Prostate gland (tissue), 2 donors: ENCODE measurements around the gene NR0B2. TPM values are rescaled to one million over a fixed set of nuclear protein-coding genes. Genes with fewer than 3 reads are reported as not detected.

Experiments used
- DNase-seq: peaks from one replicate; pipeline ENCODE4 v3.0.0-alpha.2; 2019; ENCODE audit warnings: low spot score
- H3K27ac ChIP-seq, 2 donors: fragments of 200-600 bp; sonication (generic); 2 replicates each; pipeline ENCODE4 v1.5.1; 2017 to 2019
- H3K27me3 ChIP-seq: fragments of 200-600 bp; sonication (generic); replicated peaks from 2 replicates; pipeline ENCODE4 v1.5.1; 2019; ENCODE audit not compliant: insufficient read depth
- H3K36me3 ChIP-seq, 2 donors: fragments of 200-600 bp; sonication (generic); 1 replicate in 1 of 2; 2 replicates in 1 of 2; pipeline versions ENCODE4 v1.5.1 to v1.8.1; 2017 to 2019
- H3K4me1 ChIP-seq: fragments of 200-600 bp; sonication (generic); replicated peaks from 2 replicates; pipeline ENCODE4 v1.5.1; 2019
- H3K4me3 ChIP-seq, 2 donors: fragments of 200-600 bp; sonication (generic); 2 replicates each; pipeline ENCODE4 v1.5.1; 2017 to 2019
- H3K9me3 ChIP-seq: fragments of 200-600 bp; sonication (generic); 2 replicates; pipeline ENCODE4 v1.5.1; 2017
- CTCF ChIP-seq, 4 experiments: fragments of 200-600 bp in 2 of 4; fragments of 450-650 bp in 2 of 4; sonication (generic) in 2 of 4; IDR thresholded peaks; 1 replicate in 3 of 4; 2 replicates in 1 of 4; pipeline ENCODE4 v1.5.1; 2016 to 2019; ENCODE audit warnings: antibody characterized with exemption in 4 of 4, mild to moderate bottlenecking in 2 of 4, moderate library complexity in 2 of 4
- POLR2A ChIP-seq: fragments of 450-650 bp; IDR thresholded peaks from one replicate; pipeline ENCODE4 v1.6.1; 2016; ENCODE audit warnings: antibody characterized with exemption, mild to moderate bottlenecking
- POLR2AphosphoS5 ChIP-seq: sonication (generic); formaldehyde crosslinking; IDR thresholded peaks from one replicate; pipeline ENCODE4 v1.6.1; 2017; ENCODE audit warnings: antibody characterized with exemption
- WGBS: methylation state at CpG from one replicate; pipeline ENCODE4 v1.1.5; 2018; 5-methylcytosine and 5-hydroxymethylcytosine counted together
- intact Hi-C: fragments of 100-400 bp; cut with DNase I; formaldehyde crosslinking; loops from one replicate; pipeline ENCODE4 v1.14.2; 2022
- total RNA-seq, 2 donors: library from RNA; depleted of rRNA; stranded (reverse); fragments of >200 nt; gene quantifications; one replicate each; pipeline ENCODE4 v1.1.0, GENCODE V29; 2016

The NR0B2 gene
- total RNA-seq, 2 donors from 2014 or later = not detected

- Histone ChIP-seq H3K27me3 (no peaks in the 10 kb centered on the region), H3K36me3 (no peaks in the 10 kb centered on the region), H3K4me1 (no peaks in the 10 kb centered on the region), H3K27ac (no peak overlapping the region), H3K4me3 (no peak overlapping the region), H3K9me3 (no peaks in the 10 kb centered on the region)
- 39% methylated on average over 5 of the region's 6 CpGs for WGBS
- intact Hi-C loops = no loop called here
- no peak for TF ChIP-seq POLR2AphosphoS5
- no peak for TF ChIP-seq CTCF (IDR thresholded peaks at IDR 0.05)
- TF ChIP-seq POLR2A = no peak
- no peak for DNase-seq
These were observed 6.5 kb downstream of the NR0B2 start for GRCh38 chr1:26907071-26907917.

GRCh38 chr1:26900815-26901511, 12.8 kb downstream of the NR0B2 start:
- intact Hi-C loops = no loop called here
- Histone ChIP-seq H3K27me3 (no peaks in the 10 kb centered on the region), H3K36me3 (no peaks in the 10 kb centered on the region), H3K4me1 (peaks cover 8% of the 10 kb centered on the region), H3K9me3 (no peaks in the 10 kb centered on the region), H3K4me3 (peak overlapping the region; percentile 70 to 76), H3K27ac (peak overlapping the region; percentile 74 to 87)
- DNase-seq = no peak
- WGBS = 63% methylated on average over 18 of the region's 18 CpGs
- TF ChIP-seq CTCF (IDR thresholded peaks at IDR 0.05) (no peak), POLR2A (no peak), POLR2AphosphoS5 (no peak)

- H3K4me1 ChIP-seq = peaks cover 8% of the 10 kb centered on the region
- H3K4me3 ChIP-seq = peak within 1 kb of the TSS; percentile 70 to 76
- intact Hi-C loops = no loop called here
- peak; percentile 85 for DNase-seq
- H3K27ac ChIP-seq = peak within 1 kb of the TSS; percentile 74 to 87
- no peaks in the 10 kb centered on the region for H3K9me3 ChIP-seq
- TF ChIP-seq CTCF (IDR thresholded peaks at IDR 0.05) (no peak), POLR2AphosphoS5 (peak; percentile 96), POLR2A (peak; percentile 46)
- WGBS = under 1% methylated on average over 49 of the region's 50 CpGs
- no peaks in the 10 kb centered on the region for H3K27me3 ChIP-seq
- H3K36me3 ChIP-seq = no peaks in the 10 kb centered on the region
These were observed 13.6 kb downstream of the NR0B2 start, which contains the start of gene GPATCH3 for GRCh38 chr1:26900001-26900814. GPATCH3 (minus strand) TSS chr1:26900467; CDS start chr1:26900442, 25 bp downstream.

GRCh38 chr1:26897351-26897750, 16.4 kb downstream of the NR0B2 start:
- H3K36me3 ChIP-seq = peaks cover 0 to 4% of the 10 kb centered on the region in 2 donors
- peaks cover 8% of the 10 kb centered on the region for H3K4me1 ChIP-seq
- no peak overlapping the region for H3K4me3 ChIP-seq
- DNase-seq = no peak
- H3K27ac ChIP-seq = no peak overlapping the region
- TF ChIP-seq CTCF (IDR thresholded peaks at IDR 0.05) = no peak
- TF ChIP-seq POLR2AphosphoS5 = no peak
- no peak for TF ChIP-seq POLR2A
- no peaks in the 10 kb centered on the region for H3K27me3 ChIP-seq
- WGBS = 92% methylated on average over 9 of the region's 9 CpGs
- no peaks in the 10 kb centered on the region for H3K9me3 ChIP-seq
- intact Hi-C loops = no loop called here
